HG03159 (cell line): ENCODE measurements around the gene MBNL1.
A peak's percentile ranks its signal among the peaks of the same experiment; 100 is the strongest.

ENCODE experiments used
- ATAC-seq: cut with Tn5 transposase; IDR thresholded peaks from one replicate; pipeline ENCODE4 v1.9.1; 2021; ENCODE audit warnings: mild to moderate bottlenecking, moderate library complexity; ENCODE audit not compliant: unreplicated experiment

Gene MBNL1

GRCh38 chr3:152295344-152295743, 26.6 kb downstream of the MBNL1 start:
- no peak for ATAC-seq

- no peak for ATAC-seq
These were observed 27.1 kb downstream of the MBNL1 start for GRCh38 chr3:152295806-152296205.

DNA sequence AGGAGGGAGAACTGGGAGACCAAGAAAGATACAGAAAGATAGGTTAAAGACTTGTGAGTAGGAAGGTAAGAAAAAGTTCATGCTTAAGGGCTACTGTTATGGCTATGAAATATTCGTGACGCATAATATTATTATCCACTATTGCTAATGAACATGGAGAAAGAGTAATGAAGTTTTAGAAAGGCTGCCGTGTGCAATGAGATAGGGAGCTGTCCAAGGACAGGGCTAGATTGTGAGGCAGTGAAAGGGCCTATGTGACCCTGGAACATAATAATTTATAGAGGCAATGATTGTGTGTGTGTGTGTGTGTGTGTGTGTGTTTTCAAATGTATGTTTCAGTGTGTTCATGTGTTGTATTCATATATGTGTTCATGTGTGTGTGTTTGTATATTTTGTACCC, 27.7 kb downstream of the MBNL1 start:
- ATAC-seq, result no peak

DNA sequence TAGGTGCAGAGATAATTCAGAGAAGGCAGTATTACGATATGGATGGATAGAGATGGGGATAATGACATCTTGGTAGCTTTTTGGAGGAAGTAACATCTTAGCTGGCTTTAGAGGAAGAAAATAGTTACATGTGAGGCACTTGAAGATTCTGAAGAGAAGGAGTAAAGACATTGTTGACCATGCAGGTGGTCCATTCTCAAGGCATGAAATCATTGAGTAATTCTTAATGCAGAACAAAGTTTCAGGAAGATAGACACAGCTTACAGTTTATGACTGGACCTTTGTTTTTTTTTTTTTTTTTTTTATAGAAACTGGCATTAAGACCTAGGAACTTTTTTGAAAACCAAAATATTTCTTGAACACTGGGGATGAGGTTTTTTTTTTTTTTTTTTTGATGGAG, 28.2 kb downstream of the MBNL1 start:
- ATAC-seq, result no peak

DNA sequence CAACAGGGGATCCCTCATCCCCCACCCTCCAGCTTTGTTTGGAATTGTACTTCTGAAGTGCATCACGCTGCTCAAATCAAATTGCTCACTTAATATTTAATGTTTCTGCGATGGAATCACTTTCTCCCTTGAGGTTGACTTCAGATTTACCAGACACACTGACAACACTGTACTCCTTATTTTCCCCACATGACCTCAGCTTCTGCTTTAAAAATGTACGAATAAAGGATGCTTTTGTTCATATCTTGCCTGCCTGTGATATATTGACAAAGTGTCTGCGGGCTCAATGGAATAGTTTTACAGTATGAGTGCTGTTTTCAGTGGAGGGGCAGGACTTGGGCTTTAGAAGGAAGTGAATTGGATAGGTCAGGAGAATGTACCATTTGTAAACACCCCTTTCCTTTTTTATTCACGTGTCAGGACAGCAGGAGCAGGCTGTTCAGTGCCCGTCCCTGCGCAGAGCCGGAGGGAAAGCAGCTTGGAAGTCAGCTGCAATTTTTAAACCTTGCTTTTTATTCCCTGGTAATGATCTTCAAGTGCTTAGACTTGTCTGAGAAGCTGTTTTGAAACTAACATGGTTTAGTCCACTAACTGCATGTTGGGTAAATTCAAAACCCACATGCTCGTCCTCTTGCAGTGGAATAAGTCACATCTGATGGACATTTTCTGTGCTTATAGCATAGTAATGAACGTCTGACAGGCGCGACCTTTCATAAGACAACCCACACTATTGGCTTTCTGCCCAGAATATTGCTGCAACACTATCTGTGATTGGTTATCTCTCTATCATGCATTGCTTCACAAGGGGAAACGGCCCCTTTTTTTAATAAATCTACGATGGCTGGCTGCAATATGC, 29.9 kb downstream of the MBNL1 start:
- peak; percentile 68 for ATAC-seq

GRCh38 chr3:152299249-152299976, 30.7 kb downstream of the MBNL1 start:
- no peak for ATAC-seq

DNA sequence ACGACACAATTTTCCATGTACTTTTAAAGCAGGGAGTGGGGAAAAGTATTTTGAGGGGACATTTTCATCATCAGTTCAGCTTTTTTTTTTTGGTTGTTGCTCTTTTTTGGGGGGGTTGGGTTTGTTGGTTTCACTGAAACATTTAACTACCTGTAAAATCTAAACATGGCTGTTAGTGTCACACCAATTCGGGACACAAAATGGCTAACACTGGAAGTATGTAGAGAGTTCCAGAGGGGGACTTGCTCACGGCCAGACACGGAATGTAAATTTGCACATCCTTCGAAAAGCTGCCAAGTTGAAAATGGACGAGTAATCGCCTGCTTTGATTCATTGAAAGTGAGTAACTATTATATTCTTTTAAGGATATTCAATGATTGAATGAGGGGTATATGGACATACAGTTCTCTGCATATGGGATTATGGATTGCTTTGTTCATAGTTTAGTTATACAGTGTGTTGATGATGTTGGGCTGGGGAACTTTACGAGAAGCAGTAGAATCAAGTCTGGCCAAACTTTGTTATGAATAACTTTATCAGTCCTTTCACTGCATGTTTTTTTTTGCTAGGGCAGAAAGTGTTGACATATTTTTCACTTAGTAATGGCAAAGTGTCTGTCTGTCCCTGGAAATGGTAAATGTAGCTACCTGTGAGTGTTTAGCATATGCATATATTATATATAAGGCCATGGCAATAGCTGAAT, 31.5 kb downstream of the MBNL1 start:
- no peak for ATAC-seq

DNA sequence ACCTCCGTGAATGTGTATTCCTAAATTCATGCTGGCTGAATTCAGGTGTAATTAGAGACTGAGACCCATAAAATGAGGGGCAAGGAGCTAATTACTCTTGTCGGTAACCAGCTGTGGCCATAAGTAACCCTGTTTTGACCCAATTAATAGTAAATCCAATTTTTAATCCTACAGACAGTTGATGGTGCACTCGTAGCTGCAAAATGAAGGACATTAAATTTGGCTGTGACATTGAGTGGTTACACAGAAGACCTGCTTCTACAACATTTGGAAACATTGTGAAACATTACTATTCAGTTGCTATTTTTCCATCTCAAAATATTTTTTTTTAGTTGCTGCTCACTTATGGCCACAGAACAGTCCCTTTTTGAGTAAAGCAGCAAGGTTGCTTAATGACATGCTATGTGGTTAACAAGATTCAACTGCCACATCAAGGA, 33.0 kb downstream of the MBNL1 start:
- ATAC-seq, result no peak

GRCh38 chr3:152302521-152303021, 33.8 kb downstream of the MBNL1 start:
- peak; percentile 72 for ATAC-seq

DNA sequence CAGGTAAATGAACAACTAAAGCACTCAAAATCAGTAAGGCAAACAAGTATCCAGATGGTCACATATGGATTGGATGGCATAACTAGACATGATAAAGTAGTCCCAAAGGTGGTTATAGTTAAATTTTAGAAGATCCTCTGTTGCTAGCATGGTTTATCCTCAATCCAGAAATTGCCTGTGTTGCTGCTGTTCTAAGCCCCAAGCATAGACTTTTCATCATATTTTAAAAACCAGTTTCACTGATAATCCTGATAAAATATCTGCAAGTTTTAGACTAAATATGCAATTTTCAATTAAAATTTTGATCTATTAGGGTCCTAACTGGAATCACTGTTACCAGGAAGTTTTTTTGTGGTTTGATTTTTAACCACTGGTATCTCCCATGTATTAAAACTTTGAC, 35.4 kb downstream of the MBNL1 start:
- ATAC-seq, result no peak

DNA sequence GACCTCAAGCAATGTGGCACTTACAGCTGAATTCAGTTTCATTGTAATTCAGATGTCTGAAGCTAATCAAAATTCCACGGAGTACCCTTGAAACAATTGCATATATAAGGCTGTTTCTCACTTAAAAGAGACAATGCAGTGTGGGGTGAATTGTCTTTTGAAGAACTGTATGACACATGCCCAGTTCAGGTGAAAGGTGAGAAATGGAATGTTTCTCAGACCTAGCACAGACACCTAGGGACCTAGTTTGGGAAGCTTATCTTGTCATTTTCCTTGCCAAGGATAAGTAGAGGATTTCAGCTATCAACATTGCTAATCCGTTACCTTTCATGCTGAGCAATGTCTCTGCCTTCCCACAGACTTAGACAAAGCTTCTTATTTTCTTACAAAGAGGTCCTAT, 36.3 kb downstream of the MBNL1 start:
- no peak for ATAC-seq

DNA sequence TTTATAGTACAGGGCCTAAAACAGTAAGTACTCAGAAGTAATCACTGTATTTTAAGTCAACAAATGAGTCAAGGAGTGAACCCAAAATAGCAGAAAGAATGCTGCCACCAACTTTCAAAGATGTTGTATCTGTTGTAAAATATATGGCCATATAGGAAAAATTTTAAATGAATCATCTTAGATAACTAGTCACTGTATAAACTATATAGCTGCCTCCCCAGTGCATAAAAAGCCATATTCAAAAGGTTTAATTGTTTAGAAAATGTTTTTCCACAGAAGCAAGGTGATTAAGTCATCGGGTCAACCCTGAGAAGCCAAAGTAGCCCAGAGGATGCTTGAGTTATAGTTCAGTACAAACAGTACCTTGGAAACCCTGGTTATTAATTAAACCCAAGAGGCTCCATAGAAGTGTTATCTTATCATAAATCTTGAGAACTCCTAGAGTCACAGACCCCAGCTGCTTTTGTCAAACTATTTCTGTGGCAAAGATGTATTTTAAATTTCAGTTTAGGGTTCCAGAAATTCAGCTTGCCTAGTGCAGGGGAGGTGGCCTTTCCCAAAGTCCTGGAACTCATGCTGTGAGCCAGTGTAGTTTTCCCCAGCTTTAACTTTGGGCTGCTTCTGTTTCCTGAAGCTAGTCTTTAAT, 39.2 kb downstream of the MBNL1 start:
- ATAC-seq, result no peak

GRCh38 chr3:152308475-152308844, 39.7 kb downstream of the MBNL1 start:
- ATAC-seq, result no peak

DNA sequence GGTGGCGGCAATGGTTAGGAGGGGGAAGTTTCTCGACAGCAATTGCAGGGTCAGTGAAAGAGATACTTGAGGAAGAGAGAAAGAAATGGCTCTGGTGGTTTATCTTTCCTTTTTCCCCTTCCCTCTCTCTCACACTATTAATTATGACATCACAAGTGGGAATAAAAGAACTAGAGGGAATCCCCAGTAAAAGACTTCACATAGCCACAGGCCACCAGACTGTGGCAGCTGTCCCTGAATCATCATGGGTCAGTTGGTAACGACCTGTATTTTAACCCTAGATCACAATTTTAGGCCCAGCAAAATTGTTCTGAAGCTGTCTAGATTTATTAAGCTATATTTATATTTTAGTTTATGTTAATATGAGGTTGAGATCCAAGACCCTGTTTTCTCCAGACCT, 40.3 kb downstream of the MBNL1 start:
- no peak for ATAC-seq

DNA sequence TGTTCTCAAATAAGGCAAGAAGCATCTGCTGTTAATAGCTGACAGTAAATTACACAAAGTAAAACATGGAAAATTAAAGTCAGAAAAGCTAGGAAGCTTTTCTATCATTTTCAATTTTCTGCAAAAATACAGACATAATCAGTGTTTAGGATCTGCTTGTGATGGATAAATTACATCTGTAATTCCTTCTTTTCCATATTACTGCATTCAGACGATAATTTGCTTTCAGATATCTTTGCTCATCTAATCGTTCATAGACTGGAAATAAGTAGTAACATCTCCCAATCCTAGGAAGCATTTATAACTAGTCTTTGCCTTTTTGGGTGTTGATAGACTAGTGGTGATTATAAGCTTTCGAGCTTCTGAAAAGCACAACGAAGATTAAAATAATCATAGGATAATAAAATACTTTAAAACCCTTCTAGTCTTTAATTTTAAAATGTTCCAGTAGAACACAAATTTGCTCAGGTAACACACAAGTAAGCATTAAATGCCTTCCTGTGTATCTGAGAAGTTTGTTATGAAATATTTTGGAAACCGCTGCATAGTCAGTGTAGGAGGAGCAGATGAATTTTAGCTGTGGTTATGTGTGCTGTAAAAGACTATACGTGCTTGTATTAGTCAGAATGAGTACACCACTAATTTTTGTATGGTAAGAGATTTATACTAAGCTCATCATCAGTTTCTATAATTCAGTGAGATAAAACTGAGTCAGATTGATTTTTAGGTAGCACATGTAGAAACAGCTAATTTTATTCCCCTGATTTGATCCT, 41.0 kb downstream of the MBNL1 start:
- ATAC-seq, result no peak

- no peak for ATAC-seq
These were observed 44.7 kb downstream of the MBNL1 start for GRCh38 chr3:152313430-152313829.

DNA sequence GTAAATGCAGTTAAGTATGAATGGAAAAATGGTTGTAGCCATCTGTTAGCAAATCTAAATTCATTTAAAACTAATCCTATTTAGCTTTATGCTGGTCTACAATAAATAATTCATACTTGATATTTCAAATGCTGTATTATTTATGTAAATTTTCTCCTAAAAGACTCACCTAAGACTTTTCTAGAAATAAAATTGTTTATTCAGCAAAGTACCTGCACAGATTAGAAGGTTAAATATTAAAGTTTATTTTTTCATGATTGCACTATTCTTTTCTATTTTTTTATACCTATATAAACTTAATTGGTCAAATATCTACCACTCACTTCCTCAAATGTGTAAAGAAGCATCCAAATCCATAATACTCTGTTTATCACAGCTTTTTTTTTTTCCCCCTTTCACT, 45.2 kb downstream of the MBNL1 start:
- no peak for ATAC-seq

- ATAC-seq, result no peak
These were observed 46.1 kb downstream of the MBNL1 start for GRCh38 chr3:152314677-152315353.

GRCh38 chr3:152315623-152316022, 46.9 kb downstream of the MBNL1 start:
- ATAC-seq, result no peak

GRCh38 chr3:152316318-152316717, 47.6 kb downstream of the MBNL1 start:
- ATAC-seq, result no peak
